K562 (cell line): ENCODE measurements around the gene ESPN.
"Not testable (repeated sequence)": the region's sequence is repeated elsewhere in the genome, so short reads cannot be mapped to it uniquely, and the experiment has no call there.

Source experiments
- SUPT5H ChIP-seq: fragments of 450-650 bp; IDR thresholded peaks from 2 replicates; pipeline ENCODE4 v1.6.1; 2016
- ZNF174 ChIP-seq: fragments of 250-450 bp; sonication (Bioruptor Pico); IDR thresholded peaks from 2 replicates; pipeline ENCODE4 v1.4.0; 2020; ENCODE audit warnings: mild to moderate bottlenecking

DNA sequence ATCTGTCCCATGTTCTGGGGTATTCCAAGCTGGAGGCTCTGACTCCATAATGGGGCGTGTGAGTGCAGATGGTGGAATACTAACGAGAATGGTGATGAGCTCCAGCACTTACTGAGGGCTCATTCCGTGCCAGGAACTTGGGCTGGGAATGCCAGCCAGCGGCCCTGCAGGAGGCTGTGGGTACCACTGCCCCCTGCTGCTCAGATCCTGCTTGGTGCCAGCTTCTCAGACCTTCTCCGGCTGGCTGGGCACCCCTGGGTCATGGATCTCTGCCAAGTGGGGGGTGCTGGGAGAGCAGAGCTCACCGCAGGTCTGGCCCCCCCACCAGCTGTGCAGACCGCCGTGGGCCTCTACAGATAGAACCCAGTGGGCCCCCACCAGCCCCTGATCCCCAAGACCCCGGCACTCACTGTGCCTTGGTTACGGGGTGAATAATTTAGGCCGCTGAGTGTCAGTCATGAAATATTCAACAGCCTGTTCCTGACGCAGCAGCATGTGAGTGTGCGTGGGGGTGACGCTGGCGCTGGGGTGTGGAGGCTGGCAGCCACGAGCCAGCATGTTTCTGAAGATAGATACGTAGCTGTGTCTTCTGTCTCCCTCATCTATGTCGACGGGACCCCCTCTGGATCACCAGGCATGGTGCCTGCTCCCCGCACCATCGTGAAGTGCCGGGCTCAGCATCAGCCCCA lies 12.6 kb downstream of the ESPN start:
- not testable (repeated sequence) for TF ChIP-seq ZNF174 (CRISPR knock-in tag); SUPT5H
